ENCODE data around the gene NDUFB1. TPM values are rescaled to one million over a fixed set of nuclear protein-coding genes. Genes with fewer than 3 reads are reported as not detected.

The NDUFB1 gene
- total RNA-seq, 2 donors from 2014 or later: 48.6 to 53.8 TPM

DNA sequence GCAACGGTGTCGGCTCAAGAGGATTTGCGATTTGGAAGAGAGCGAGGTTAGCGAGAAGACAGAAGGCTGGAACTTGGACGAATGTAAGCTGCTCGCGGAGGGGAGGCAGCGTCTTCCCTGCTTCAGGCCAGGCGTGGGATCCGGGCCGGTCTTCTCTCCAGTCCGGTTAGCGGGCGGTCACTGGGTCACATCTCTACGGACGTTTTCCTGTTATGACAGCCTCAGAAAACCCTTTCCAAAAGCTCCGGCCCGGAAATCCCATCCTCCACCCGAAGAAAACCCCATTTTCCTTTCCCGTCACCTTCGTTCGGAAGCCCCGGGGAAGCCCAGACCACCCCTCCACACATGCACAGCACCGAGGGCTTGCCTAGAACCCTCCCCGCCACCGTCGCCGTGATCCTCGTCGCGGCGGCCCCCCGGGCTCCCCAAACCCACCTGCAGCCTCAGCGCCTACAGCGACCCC, 268 bp downstream of the NDUFB1 start:
- H3K36me3 Mint-ChIP-seq (ENCODE audit: low read depth): peaks cover 5% of the 10 kb centered on the region
- H3K27me3 Mint-ChIP-seq: no peaks in the 10 kb centered on the region
- H3K4me3 Mint-ChIP-seq: peak overlapping the region; percentile 98
- ATAC-seq: peak; percentile 26
- no peaks in the 10 kb centered on the region for H3K9me3 ChIP-seq (ENCODE audit: control insufficient read depth, low read length, poor library complexity, severe bottlenecking)
- peaks cover 28% of the 10 kb centered on the region for H3K4me1 Mint-ChIP-seq
- DNase-seq: no peak
- peak overlapping the region; percentile 99 for H3K27ac Mint-ChIP-seq

DNA sequence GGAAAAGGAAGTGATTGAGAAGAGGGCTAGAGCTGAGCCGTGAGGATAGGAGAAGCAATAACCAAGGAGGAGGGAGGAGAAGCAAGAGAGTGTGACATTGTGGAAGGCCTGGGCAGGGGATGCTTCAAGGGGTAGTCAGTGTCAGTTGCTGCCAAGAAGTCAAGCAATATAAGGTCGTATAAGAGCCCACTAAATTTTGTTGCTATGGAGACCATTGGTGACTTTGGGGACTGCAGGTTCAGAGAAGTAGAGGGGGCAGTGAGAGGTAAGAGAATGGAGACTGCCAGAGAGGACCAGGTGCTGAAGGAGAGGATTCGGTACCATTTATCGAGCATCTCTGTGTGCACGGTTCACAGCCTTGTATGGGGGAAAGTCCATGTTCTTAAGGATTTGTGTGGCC, 12.0 kb downstream of the NDUFB1 start:
- Mint-ChIP-seq H3K36me3 (ENCODE audit: low read depth) (no peaks in the 10 kb centered on the region), H3K27ac (no peak overlapping the region), H3K4me1 (peaks cover 19% of the 10 kb centered on the region), H3K4me3 (no peak overlapping the region), H3K27me3 (no peaks in the 10 kb centered on the region)
- DNase-seq (no peak), ATAC-seq (no peak)
- H3K9me3 ChIP-seq (ENCODE audit: control insufficient read depth, low read length, poor library complexity, severe bottlenecking): no peaks in the 10 kb centered on the region

DNA sequence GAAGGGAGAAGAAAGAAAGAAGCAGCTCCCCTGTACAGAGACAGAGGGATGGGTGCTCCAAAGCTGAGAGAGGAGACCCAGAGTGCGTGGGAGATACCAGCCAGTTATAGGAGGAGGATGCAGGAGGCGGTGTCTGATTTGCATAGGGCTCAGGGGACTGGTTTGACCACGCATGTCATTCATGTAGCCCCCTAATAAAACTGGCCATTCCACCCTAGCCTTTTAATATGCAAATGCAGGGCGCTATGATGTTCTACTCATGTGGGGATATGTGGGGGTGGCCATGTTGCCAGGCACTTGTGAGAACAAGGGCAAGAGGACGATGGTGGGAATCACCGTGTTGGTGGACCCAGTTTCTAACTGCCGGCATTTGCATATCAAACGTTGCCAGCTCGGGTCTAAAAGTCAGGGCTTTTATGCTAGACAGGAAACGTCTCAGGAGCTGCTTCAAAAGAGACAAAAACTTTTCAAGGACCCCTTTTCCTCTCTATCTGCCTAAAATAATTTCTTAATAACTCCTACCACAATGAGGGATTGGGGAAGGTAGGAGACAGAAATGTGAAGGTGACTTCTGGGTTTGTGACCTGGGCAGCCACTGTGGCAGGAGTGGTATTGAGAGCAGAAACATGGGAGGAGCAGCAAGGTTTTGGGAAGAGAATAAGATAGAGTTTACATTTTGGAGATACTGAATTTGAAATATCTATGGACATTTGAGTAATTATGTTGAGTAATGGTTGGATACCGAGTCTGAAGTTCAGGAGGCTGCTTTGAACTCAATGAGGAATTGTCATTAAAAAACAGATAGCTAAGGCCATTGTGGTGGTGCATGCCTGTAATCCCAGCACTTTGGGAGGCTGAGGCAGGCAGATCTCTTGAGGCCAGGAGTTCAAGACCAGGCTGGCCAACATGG, 12.9 kb downstream of the NDUFB1 start:
- Mint-ChIP-seq H3K27me3 (no peaks in the 10 kb centered on the region), H3K4me3 (peak overlapping the region; percentile 66), H3K27ac (peak overlapping the region; percentile 39), H3K36me3 (ENCODE audit: low read depth) (no peaks in the 10 kb centered on the region), H3K4me1 (peaks cover 19% of the 10 kb centered on the region)
- H3K9me3 ChIP-seq (ENCODE audit: control insufficient read depth, low read length, poor library complexity, severe bottlenecking): no peaks in the 10 kb centered on the region
- no peak for ATAC-seq
- no peak for DNase-seq

DNA sequence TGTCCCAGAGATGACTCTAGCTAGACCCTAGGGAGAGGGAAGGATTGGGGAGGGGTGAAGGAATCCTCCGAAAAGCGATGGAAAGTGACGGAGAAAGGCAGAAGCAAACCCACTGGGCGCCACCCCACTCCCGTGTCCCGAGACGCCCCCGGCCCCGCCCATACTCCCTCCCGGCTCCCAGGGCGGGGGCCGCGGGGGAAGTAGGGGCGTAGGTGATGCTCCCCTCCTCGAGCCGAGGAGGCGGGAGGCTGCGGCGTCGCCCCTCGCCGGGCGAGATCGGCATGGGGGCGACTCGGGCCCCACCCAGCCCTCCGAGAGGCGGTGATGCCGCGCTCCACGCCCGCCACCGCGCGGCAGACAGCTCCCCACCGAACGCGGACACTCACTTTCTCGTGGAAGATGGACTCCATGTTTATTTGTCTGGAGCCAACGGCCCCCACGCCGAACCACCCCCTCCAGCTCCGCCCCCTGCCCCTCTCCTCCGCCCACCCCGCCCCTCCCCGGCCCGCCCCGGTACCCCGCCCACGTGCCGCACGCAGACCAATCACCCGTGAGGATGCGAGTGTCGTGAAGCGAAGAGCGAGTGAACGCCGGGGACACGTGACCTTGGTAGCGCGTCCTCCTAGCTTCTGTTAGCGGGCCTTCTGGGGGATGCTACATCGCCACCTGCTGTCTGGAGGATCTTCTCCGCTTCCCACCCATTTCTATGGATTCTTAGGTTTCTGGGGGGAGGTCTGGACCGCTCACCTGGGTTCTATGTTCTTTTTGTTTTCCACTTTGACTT, 15.2 kb downstream of the NDUFB1 start, which contains the start of gene ATXN3:
Gene ATXN3 (minus strand): TSS at position 440 of the 784 bp plus-strand sequence. CDS start 30 bp downstream, at position 410.
- H3K4me1 Mint-ChIP-seq: peaks cover 27% of the 10 kb centered on the region
- no peaks in the 10 kb centered on the region for H3K36me3 Mint-ChIP-seq (ENCODE audit: low read depth)
- H3K27ac Mint-ChIP-seq: peak within 1 kb of the TSS; percentile 96
- ATAC-seq: peak; percentile 95
- peak; percentile 87 to 94 (median 93) for DNase-seq
- peak within 1 kb of the TSS; percentile 99 for H3K4me3 Mint-ChIP-seq
- H3K27me3 Mint-ChIP-seq: no peaks in the 10 kb centered on the region
- H3K9me3 ChIP-seq (ENCODE audit: control insufficient read depth, low read length, poor library complexity, severe bottlenecking): no peaks in the 10 kb centered on the region

DNA sequence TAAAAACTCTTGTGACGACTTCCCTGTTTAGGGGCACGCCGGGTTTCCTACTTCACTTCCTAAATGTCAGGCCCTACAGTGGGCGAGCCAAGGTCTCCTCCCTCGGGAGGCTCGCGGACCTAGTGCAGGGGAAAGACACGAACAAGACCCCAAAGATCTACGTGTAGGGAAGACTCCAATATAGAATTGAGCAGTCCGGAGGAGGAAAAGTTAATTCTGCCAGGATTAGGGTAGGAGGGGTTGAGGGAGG, 15.7 kb downstream of the NDUFB1 start:
- no peaks in the 10 kb centered on the region for H3K9me3 ChIP-seq (ENCODE audit: control insufficient read depth, low read length, poor library complexity, severe bottlenecking)
- Mint-ChIP-seq H3K4me3 (peak overlapping the region; percentile 99), H3K27me3 (no peaks in the 10 kb centered on the region), H3K36me3 (ENCODE audit: low read depth) (no peaks in the 10 kb centered on the region), H3K4me1 (peaks cover 27% of the 10 kb centered on the region), H3K27ac (peak overlapping the region; percentile 96)
- DNase-seq (peak in 1 of 3 donors; percentile 21), ATAC-seq (peak; percentile 0)

DNA sequence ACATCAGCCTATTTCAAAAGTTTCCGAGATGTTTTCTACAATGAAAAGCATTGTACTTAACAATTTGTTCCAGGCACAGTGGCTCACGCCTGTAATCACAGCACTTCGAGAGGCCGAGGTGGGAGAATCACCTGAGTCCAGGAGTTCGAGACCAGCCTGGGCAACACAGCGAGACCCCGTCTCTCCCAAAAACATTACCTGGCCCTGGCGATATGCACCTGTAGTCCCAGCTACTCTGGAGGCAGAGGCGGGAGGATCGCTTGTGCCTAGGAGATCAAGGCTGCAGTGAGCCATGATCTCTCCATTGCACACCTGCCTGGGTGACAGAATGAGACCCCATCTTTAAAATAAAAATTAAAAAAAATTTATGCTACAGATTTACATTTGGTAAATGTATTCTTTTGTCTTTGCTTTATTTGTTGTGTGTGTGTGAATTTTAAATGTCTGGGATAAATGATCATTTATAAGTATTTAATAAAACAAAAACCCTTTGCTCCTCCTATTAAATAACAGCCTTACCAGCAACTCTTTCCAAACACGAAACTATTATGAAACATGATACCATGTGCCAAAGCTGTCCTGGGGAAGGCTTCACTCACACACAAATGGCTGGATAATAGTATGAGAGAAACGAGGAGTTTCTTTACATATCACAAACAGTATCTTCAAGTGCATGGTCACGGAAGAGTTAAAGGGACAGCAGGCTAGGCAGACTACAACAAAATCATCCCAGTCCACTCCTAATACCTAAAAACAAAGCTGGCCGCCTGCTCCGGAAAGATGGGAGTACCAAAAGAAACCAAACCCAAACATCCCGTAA, 16.2 kb downstream of the NDUFB1 start:
- no peaks in the 10 kb centered on the region for H3K36me3 Mint-ChIP-seq (ENCODE audit: low read depth)
- peak overlapping the region; percentile 99 for H3K4me3 Mint-ChIP-seq
- no peak for DNase-seq
- H3K27ac Mint-ChIP-seq: peak overlapping the region; percentile 96
- H3K4me1 Mint-ChIP-seq: peaks cover 30% of the 10 kb centered on the region
- H3K9me3 ChIP-seq (ENCODE audit: control insufficient read depth, low read length, poor library complexity, severe bottlenecking): no peaks in the 10 kb centered on the region
- no peak for ATAC-seq
- no peaks in the 10 kb centered on the region for H3K27me3 Mint-ChIP-seq

DNA sequence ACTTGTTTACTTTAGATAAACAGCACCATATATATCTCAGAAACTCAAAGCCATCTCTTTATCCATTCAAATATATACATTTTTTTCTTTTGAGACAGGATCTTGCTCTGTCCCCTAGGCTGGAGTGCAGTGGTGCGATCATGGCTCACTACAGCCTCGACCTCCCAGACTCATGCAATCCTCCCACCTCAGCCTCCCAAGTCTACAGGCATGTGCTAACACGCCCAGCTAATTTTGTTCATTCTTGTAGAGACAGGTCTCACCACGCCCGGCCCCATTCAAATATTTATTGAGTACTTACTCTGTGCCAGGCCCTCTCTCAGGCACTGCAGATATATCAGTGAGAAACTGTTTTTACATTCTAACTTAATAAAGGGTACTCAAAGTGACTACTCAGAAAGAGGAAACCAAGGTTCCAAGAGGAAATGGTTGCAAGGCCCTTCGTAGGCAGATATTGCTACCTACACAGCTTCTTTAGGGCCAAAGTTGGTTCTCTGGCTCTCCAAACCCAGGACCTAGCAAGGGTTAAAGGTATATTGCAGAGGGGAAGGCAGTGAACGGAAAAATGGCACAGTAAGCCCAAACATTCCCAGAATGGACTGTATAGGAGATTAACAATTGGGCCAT, 18.0 kb downstream of the NDUFB1 start:
- Mint-ChIP-seq H3K4me1 (peaks cover 34% of the 10 kb centered on the region), H3K36me3 (ENCODE audit: low read depth) (no peaks in the 10 kb centered on the region), H3K4me3 (no peak overlapping the region), H3K27ac (no peak overlapping the region), H3K27me3 (no peaks in the 10 kb centered on the region)
- DNase-seq (no peak), ATAC-seq (no peak)
- H3K9me3 ChIP-seq (ENCODE audit: control insufficient read depth, low read length, poor library complexity, severe bottlenecking): no peaks in the 10 kb centered on the region

DNA sequence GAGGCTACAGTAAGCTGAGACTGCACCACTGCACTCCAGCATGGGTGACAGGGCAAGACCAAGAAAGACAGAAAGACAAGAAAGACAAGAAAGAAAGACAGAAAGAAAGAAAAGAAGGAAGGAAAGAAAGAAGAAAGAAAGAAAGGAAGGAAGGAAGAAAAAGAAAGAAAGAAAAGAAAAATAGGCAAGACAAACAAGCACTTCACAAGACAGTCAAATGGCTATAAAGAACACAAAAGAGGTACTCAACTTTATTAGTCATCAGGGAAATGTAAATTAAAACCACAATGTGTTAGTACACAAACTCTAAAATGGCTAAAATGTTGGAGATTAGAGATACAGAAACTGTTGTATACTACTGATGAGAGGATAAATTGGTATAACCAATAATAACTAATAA, 21.7 kb downstream of the NDUFB1 start:
- H3K4me1 Mint-ChIP-seq: peaks cover 19% of the 10 kb centered on the region
- ATAC-seq: no peak

DNA sequence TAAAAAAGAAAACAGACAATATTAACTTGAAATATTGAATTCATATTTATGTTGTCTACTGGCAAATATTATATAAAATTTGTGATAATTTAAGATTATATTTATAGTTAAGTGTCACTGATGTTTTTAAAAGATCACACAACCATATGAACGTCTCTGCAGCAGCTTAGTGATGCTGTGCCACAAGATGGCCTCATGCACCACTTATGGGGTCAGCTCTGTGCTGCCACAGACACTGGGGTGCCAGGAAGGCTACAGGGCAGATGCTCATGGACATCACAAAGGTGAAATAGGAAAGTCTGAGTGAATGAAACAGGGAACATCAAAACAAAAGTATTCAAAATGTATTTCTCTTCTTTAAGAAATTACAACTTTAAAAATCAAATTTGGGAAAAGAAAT, 28.2 kb downstream of the NDUFB1 start:
- H3K27ac Mint-ChIP-seq: no peak overlapping the region
- no peak for ATAC-seq
- no peak overlapping the region for H3K4me3 Mint-ChIP-seq
- peaks cover 6% of the 10 kb centered on the region for H3K36me3 Mint-ChIP-seq (ENCODE audit: low read depth)
- no peaks in the 10 kb centered on the region for H3K9me3 ChIP-seq (ENCODE audit: control insufficient read depth, low read length, poor library complexity, severe bottlenecking)
- no peak for DNase-seq
- H3K4me1 Mint-ChIP-seq: peaks cover 2% of the 10 kb centered on the region
- no peaks in the 10 kb centered on the region for H3K27me3 Mint-ChIP-seq

More for the DNA sequence above, 21.7 kb downstream of the NDUFB1 start:
- Mint-ChIP-seq H3K4me3 (peak overlapping the region; percentile 58), H3K27me3 (no peaks in the 10 kb centered on the region), H3K27ac (peak overlapping the region; percentile 87), H3K36me3 (ENCODE audit: low read depth) (no peaks in the 10 kb centered on the region)
- H3K9me3 ChIP-seq (ENCODE audit: control insufficient read depth, low read length, poor library complexity, severe bottlenecking): no peaks in the 10 kb centered on the region
- no peak for DNase-seq

DNA sequence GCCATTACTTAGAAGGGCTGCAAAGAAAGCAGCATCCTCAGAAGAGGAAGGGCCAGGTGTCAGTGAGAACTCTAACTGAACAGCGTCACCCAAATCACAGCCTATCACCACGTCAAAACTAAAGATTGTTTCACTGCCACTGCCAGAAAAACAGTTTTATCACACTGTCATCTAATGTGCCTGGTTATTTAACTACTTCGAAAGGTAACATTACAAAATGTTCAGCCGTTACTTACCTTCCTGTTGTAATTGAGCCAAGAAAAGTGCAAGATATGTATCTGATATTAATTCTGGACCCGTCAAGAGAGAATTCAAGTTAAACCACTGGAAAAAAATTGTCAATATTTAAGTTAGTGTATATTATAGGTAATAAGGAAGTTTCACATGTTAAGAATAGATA, 33.0 kb downstream of the NDUFB1 start:
- no peak overlapping the region for H3K4me3 Mint-ChIP-seq
- H3K4me1 Mint-ChIP-seq: peaks cover 4% of the 10 kb centered on the region
- DNase-seq (no peak), ATAC-seq (no peak)
- peaks cover 16% of the 10 kb centered on the region for H3K36me3 Mint-ChIP-seq (ENCODE audit: low read depth)
- no peaks in the 10 kb centered on the region for H3K9me3 ChIP-seq (ENCODE audit: control insufficient read depth, low read length, poor library complexity, severe bottlenecking)
- H3K27ac Mint-ChIP-seq: peak overlapping the region; percentile 37
- H3K27me3 Mint-ChIP-seq: no peaks in the 10 kb centered on the region

DNA sequence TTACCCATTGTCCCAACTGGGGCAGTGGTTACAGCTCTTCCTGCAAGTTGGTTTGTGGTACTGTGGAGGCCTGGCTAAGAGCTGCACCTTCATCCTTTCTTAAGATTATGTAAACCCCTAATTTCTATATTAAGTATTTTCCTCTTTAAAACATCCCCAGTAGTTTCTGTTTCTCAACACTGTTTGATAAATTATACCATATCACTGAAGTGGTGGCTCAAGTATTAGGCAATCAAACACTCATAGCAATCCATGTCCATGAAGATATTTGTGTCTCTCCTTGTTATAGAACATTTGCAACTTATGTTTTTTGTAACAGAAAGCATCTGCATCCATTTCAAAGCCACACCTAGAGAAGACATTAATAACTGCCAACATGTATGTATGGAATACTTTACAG, 47.0 kb downstream of the NDUFB1 start:
- H3K9me3 ChIP-seq (ENCODE audit: control insufficient read depth, low read length, poor library complexity, severe bottlenecking): no peaks in the 10 kb centered on the region
- H3K27me3 Mint-ChIP-seq: no peaks in the 10 kb centered on the region
- H3K4me3 Mint-ChIP-seq: no peak overlapping the region
- H3K36me3 Mint-ChIP-seq (ENCODE audit: low read depth): peaks cover 5% of the 10 kb centered on the region
- no peaks in the 10 kb centered on the region for H3K4me1 Mint-ChIP-seq
- no peak overlapping the region for H3K27ac Mint-ChIP-seq
- DNase-seq (no peak), ATAC-seq (no peak)

All from T-helper 17 cell (primary cell).